H9 (cell line): ENCODE measurements around the gene RBBP4. TPM values are rescaled to one million over a fixed set of nuclear protein-coding genes. Genes with fewer than 3 reads are reported as not detected.

Experiments
- DNase-seq: peaks from one replicate; pipeline ENCODE4 v3.0.0-alpha.2; 2017
- H2AFZ ChIP-seq: one replicate; pipeline ENCODE4 v1.6.1; 2013; ENCODE audit warnings: mild to moderate bottlenecking, low read length, control low read depth, moderate library complexity
- H2AK5ac ChIP-seq: 2 replicates; pipeline ENCODE4 v1.6.1; 2013; ENCODE audit warnings: low read length, control low read depth, mixed read lengths; ENCODE audit not compliant: insufficient read length
- H2BK120ac ChIP-seq: one replicate; pipeline ENCODE4 v1.6.1; 2013; ENCODE audit warnings: low read depth, mild to moderate bottlenecking, low read length, control low read depth, inconsistent platforms; ENCODE audit not compliant: poor library complexity, severe bottlenecking
- H2BK12ac ChIP-seq: 2 replicates; pipeline ENCODE4 v1.6.1; 2013; ENCODE audit warnings: low read length, control low read depth, mixed read lengths, low read depth; ENCODE audit not compliant: insufficient read length
- H2BK15ac ChIP-seq: 2 replicates; pipeline ENCODE4 v1.6.1; 2013; ENCODE audit warnings: low read depth, low read length, control low read depth
- H2BK20ac ChIP-seq: one replicate; pipeline ENCODE4 v1.6.1; 2013; ENCODE audit warnings: low read depth, mild to moderate bottlenecking, low read length, control low read depth, inconsistent platforms; ENCODE audit not compliant: poor library complexity, severe bottlenecking
- H2BK5ac ChIP-seq: 2 replicates; pipeline ENCODE4 v1.6.1; 2013; ENCODE audit warnings: low read length, control low read depth, mixed read lengths; ENCODE audit not compliant: insufficient read length
- H3K14ac ChIP-seq: 2 replicates; pipeline ENCODE4 v1.6.1; 2013; ENCODE audit warnings: low read length, control low read depth; ENCODE audit not compliant: insufficient read depth
- H3K18ac ChIP-seq: 2 replicates; pipeline ENCODE4 v1.6.1; 2013; ENCODE audit warnings: low read depth, mild to moderate bottlenecking, mixed read lengths, low read length, control low read depth; ENCODE audit not compliant: insufficient read length
- H3K23ac ChIP-seq: 2 replicates; pipeline ENCODE4 v1.6.1; 2013; ENCODE audit warnings: low read length, control low read depth, mixed read lengths, low read depth; ENCODE audit not compliant: insufficient read length
- H3K23me2 ChIP-seq: 2 replicates; pipeline ENCODE4 v1.6.1; 2013; ENCODE audit warnings: low read depth, mild to moderate bottlenecking, mixed read lengths, low read length, control low read depth; ENCODE audit not compliant: insufficient read length, poor library complexity, severe bottlenecking
- H3K27ac ChIP-seq: 2 replicates; pipeline ENCODE4 v1.5.1; 2013; ENCODE audit warnings: low read length, control low read depth, mixed read lengths, low read depth; ENCODE audit not compliant: insufficient read length
- H3K27me3 ChIP-seq: 2 replicates; pipeline ENCODE4 v1.6.1; 2013; ENCODE audit warnings: low read length, control low read depth, inconsistent platforms; ENCODE audit not compliant: insufficient read depth
- H3K4ac ChIP-seq: 2 replicates; pipeline ENCODE4 v1.6.1; 2013; ENCODE audit warnings: low read depth, mild to moderate bottlenecking, control low read depth, inconsistent platforms, low read length, moderate library complexity
- H3K4me1 ChIP-seq: 2 replicates; pipeline ENCODE4 v1.6.1; 2013; ENCODE audit warnings: low read length, control low read depth, inconsistent platforms; ENCODE audit not compliant: insufficient read depth
- H3K4me2 ChIP-seq: 2 replicates; pipeline ENCODE4 v1.6.1; 2013; ENCODE audit warnings: low read length, control low read depth, mixed read lengths; ENCODE audit not compliant: insufficient read length, insufficient read depth
- H3K56ac ChIP-seq: 2 replicates; pipeline ENCODE4 v1.6.1; 2013; ENCODE audit warnings: low read depth, mild to moderate bottlenecking, mixed read lengths, low read length, control low read depth; ENCODE audit not compliant: insufficient read length
- H3K79me1 ChIP-seq: 2 replicates; pipeline ENCODE4 v1.6.1; 2013; ENCODE audit warnings: low read depth, mild to moderate bottlenecking, moderate library complexity, low read length, control low read depth, inconsistent platforms; ENCODE audit not compliant: insufficient read depth, poor library complexity, severe bottlenecking
- H3K79me2 ChIP-seq: 2 replicates; pipeline ENCODE4 v1.6.1; 2013; ENCODE audit warnings: low read length, control low read depth, inconsistent platforms; ENCODE audit not compliant: insufficient read depth
- H3K9ac ChIP-seq: 2 replicates; pipeline ENCODE4 v1.6.1; 2013; ENCODE audit warnings: low read length, control low read depth, mixed read lengths; ENCODE audit not compliant: insufficient read length; ENCODE audit errors: extremely low read depth
- H3K9me3 ChIP-seq: one replicate; pipeline ENCODE4 v1.6.1; 2013; ENCODE audit warnings: low read depth, low read length, inconsistent platforms; ENCODE audit not compliant: control insufficient read depth
- H3T11ph ChIP-seq: one replicate; pipeline ENCODE4 v1.6.1; 2013; ENCODE audit warnings: mild to moderate bottlenecking, low read length, control low read depth, inconsistent platforms
- H4K20me1 ChIP-seq: one replicate; pipeline ENCODE4 v1.6.1; 2013; ENCODE audit not compliant: control insufficient read depth, insufficient read length, insufficient read depth
- H4K5ac ChIP-seq: 2 replicates; pipeline ENCODE4 v1.6.1; 2013; ENCODE audit warnings: low read depth, mild to moderate bottlenecking, mixed read lengths, low read length, control low read depth; ENCODE audit not compliant: insufficient read length
- H4K8ac ChIP-seq: replicated peaks from 2 replicates; pipeline ENCODE4 v1.6.1; 2013; ENCODE audit warnings: low read length, control low read depth, mixed read lengths, low read depth; ENCODE audit not compliant: insufficient read length
- H4K91ac ChIP-seq: 2 replicates; pipeline ENCODE4 v1.6.1; 2013; ENCODE audit warnings: low read depth, mild to moderate bottlenecking, moderate library complexity, mixed read lengths, low read length, control low read depth; ENCODE audit not compliant: insufficient read length
- H3K27ac Mint-ChIP-seq, 3 experiments: 2 replicates in 2 of 3; 3 replicates in 1 of 3; pipeline ENCODE4 v1.8.0; 2020 to 2021; ENCODE audit warnings: mixed read lengths in 3 of 3, mild to moderate bottlenecking in 1 of 3, moderate library complexity in 1 of 3
- H3K27me3 Mint-ChIP-seq: 2 replicates; pipeline ENCODE4 v1.8.0; 2021; ENCODE audit warnings: low read depth, mild to moderate bottlenecking, moderate library complexity, mixed read lengths
- H3K36me3 Mint-ChIP-seq, 3 experiments: 2 replicates in 2 of 3; 3 replicates in 1 of 3; pipeline ENCODE4 v1.8.0; 2020 to 2021; ENCODE audit warnings: low read depth in 3 of 3, mixed read lengths in 3 of 3; ENCODE audit not compliant: insufficient read depth in 1 of 3
- H3K4me1 Mint-ChIP-seq, 2 experiments: 2 replicates each; pipeline ENCODE4 v1.8.0; 2020; ENCODE audit warnings: mixed read lengths in 2 of 2
- H3K4me3 Mint-ChIP-seq, 2 experiments: 2 replicates in 1 of 2; 3 replicates in 1 of 2; pipeline ENCODE4 v1.8.0; 2020 to 2021; ENCODE audit warnings: mild to moderate bottlenecking in 2 of 2, mixed read lengths in 2 of 2, moderate library complexity in 1 of 2
- H3K9me3 Mint-ChIP-seq, 2 experiments: 2 replicates in 1 of 2; 3 replicates in 1 of 2; pipeline ENCODE4 v1.8.0; 2020; ENCODE audit warnings: mild to moderate bottlenecking in 2 of 2, mixed read lengths in 2 of 2, moderate library complexity in 1 of 2
- CTCF ChIP-seq: fragments of 200-600 bp; sonication (generic); conservative IDR thresholded peaks from 3 replicates; pipeline ENCODE4 v1.8.0; 2021; ENCODE audit warnings: antibody characterized with exemption, mild to moderate bottlenecking
- WGBS: extraction: QIAGEN DNeasy Blood & Tissue Kit; methylation state at CpG from one replicate; pipeline ENCODE4 v1.1.7; 2013; ENCODE audit warnings: missing lambda C conversion rate, low lambda C conversion rate, mixed read lengths; ENCODE audit not compliant: insufficient read length; ENCODE audit errors: extremely low coverage; 5-methylcytosine and 5-hydroxymethylcytosine counted together
- total RNA-seq: library from RNA; stranded (reverse); gene quantifications from 2 replicates; pipeline ENCODE4 v1.2.1, GENCODE V29; 2021

The RBBP4 gene
- total RNA-seq, 1 experiment from 2014 or later, result 416 TPM

- H3K9ac ChIP-seq, result no peak overlapping the region
- H3T11ph ChIP-seq, result no peak overlapping the region
- H3K4me1 ChIP-seq, result no peaks in the 10 kb centered on the region
- H3K36me3 Mint-ChIP-seq, result peaks cover 0 to 3% (median 3%) of the 10 kb centered on the region in 3 experiments; a peak in 3 of 7 replicates
- no peak overlapping the region for H2AK5ac ChIP-seq
- TF ChIP-seq CTCF, result no peak
- H3K18ac ChIP-seq, result no peak overlapping the region
- no peak overlapping the region for H2BK5ac ChIP-seq
- no peak overlapping the region for H2AFZ ChIP-seq
- H3K4me1 Mint-ChIP-seq, result no peaks in the 10 kb centered on the region
- no peak overlapping the region for H4K8ac ChIP-seq
- H4K5ac ChIP-seq, result no peak overlapping the region
- no peak overlapping the region for H2BK15ac ChIP-seq
- H3K9me3 Mint-ChIP-seq, result no peaks in the 10 kb centered on the region
- no peak overlapping the region for H3K27ac ChIP-seq
- no CpG with 5 or more reads among the region's 17 CpGs for WGBS
- H2BK12ac ChIP-seq, result no peak overlapping the region
- H3K79me1 ChIP-seq, result no peaks in the 10 kb centered on the region
- no peak overlapping the region for H2BK20ac ChIP-seq
- no peak overlapping the region for H3K4me3 Mint-ChIP-seq
- H3K27me3 ChIP-seq, result no peaks in the 10 kb centered on the region
- H4K91ac ChIP-seq, result no peak overlapping the region
- H3K23ac ChIP-seq, result no peak overlapping the region
- H4K20me1 ChIP-seq, result no peaks in the 10 kb centered on the region
- DNase-seq, result no peak
- no peaks in the 10 kb centered on the region for H3K9me3 ChIP-seq
- no peak overlapping the region for H3K4ac ChIP-seq
- H3K79me2 ChIP-seq, result no peaks in the 10 kb centered on the region
- H3K4me2 ChIP-seq, result no peak overlapping the region
- no peak overlapping the region for H3K27ac Mint-ChIP-seq
- H3K27me3 Mint-ChIP-seq, result no peaks in the 10 kb centered on the region
- H3K14ac ChIP-seq, result no peak overlapping the region
- no peak overlapping the region for H2BK120ac ChIP-seq
- no peaks in the 10 kb centered on the region for H3K23me2 ChIP-seq
- H3K56ac ChIP-seq, result no peak overlapping the region
Observed at GRCh38 chr1:32605711-32606424, 45.1 kb upstream of the RBBP4 start.
